Measurements from ENCODE around the gene ALX4.

ALX4 gene

DNA sequence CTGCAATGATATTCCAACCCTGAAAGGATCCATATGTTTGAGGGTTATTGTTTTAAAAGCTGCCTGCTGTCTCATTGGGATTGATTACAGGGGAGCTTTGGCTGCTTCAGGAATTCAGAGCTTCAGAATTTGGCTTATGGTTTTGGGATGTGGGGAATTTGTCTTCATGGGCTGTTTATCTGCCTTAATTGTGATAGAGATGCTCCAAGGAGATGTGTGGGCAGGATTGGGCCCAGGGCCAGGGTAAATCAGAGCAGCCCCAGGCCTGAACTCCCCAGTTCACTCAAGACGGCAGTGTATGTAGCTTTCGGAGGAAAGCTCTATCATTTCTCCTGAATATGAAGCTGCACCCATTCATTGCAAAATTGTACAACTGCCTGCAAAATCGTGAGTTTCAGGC, 88.5 kb downstream of the ALX4 start:
- TF ChIP-seq, protein P1, sequence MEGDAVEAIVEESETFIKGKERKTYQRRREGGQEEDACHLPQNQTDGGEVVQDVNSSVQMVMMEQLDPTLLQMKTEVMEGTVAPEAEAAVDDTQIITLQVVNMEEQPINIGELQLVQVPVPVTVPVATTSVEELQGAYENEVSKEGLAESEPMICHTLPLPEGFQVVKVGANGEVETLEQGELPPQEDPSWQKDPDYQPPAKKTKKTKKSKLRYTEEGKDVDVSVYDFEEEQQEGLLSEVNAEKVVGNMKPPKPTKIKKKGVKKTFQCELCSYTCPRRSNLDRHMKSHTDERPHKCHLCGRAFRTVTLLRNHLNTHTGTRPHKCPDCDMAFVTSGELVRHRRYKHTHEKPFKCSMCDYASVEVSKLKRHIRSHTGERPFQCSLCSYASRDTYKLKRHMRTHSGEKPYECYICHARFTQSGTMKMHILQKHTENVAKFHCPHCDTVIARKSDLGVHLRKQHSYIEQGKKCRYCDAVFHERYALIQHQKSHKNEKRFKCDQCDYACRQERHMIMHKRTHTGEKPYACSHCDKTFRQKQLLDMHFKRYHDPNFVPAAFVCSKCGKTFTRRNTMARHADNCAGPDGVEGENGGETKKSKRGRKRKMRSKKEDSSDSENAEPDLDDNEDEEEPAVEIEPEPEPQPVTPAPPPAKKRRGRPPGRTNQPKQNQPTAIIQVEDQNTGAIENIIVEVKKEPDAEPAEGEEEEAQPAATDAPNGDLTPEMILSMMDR (conservative IDR thresholded peaks at IDR 0.05; ENCODE audit: low read depth, low read length) = no peak
- Histone ChIP-seq H3K79me2 (ENCODE audit: insufficient read depth, low read depth) (no peaks in the 10 kb centered on the region), H3K4me2 (no peak overlapping the region), H3K36me3 (ENCODE audit: insufficient read depth) (no peaks in the 10 kb centered on the region), H3K27ac (no peak overlapping the region), H3K27me3 (ENCODE audit: insufficient read depth, low read depth) (no peaks in the 10 kb centered on the region), H3K4me3 (IDR thresholded peaks at IDR 0.05; ENCODE audit: insufficient read depth, low read depth, low read length) (no peak overlapping the region), H2AFZ (ENCODE audit: low read depth) (no peak overlapping the region), H3K9ac (no peak overlapping the region), H3K4me1 (ENCODE audit: low read depth, poor library complexity, severe bottlenecking) (peaks cover 34% of the 10 kb centered on the region), H4K20me1 (ENCODE audit: insufficient read depth) (no peaks in the 10 kb centered on the region)

DNA sequence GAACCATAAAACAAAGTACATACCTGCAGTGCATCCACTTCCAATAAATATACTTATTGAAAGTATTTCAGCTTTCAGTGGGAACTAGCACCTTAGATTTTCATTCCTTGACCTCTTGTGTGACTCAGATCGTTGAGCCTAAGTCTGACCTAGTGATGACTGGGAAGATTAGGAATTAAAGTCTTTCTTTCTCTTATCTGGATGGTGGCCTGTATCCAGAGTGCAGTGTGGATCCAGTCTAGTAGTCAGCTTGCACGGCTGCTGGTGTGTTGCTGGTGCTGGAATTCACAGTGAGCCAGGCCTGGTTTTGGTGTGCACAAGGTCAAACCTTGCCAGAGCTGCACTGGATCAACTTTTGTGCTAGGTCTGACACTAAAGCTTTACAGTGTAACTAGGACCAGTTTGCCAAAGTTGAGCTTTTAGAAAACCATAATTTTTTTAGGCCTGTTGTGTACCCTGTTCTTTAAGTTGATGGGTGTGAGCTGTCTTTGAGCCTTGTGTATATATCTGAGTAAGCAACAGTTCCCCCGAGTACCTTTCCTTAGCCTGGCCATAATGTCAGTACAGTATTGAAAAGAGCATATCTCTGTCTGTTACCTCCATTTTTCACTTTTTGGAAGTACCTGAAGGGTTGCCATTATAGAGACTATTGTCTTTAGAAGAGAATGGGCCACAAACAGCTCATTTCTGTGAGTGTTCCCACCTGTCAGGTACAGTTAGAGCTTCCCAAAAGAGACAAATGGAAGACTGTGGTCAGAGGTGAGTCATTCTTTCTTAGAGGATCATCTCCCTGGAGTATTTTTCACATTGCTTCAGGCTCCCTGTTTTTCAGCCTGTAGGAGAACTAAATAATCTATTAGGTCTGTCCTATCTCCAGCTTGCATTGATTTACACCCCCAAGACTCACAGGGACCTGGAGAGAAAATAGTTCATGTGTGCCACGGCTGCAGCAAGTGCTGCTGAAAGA, 89.8 kb downstream of the ALX4 start:
- TF ChIP-seq, protein P1 (conservative IDR thresholded peaks at IDR 0.05; ENCODE audit: low read depth, low read length) = no peak
- Histone ChIP-seq H3K4me3 (IDR thresholded peaks at IDR 0.05; ENCODE audit: insufficient read depth, low read depth, low read length) (no peak overlapping the region), H2AFZ (ENCODE audit: low read depth) (no peak overlapping the region), H3K36me3 (ENCODE audit: insufficient read depth) (no peaks in the 10 kb centered on the region), H3K4me2 (no peak overlapping the region), H3K4me1 (ENCODE audit: low read depth, poor library complexity, severe bottlenecking) (peaks cover 20% of the 10 kb centered on the region), H4K20me1 (ENCODE audit: insufficient read depth) (no peaks in the 10 kb centered on the region), H3K27me3 (ENCODE audit: insufficient read depth, low read depth) (no peaks in the 10 kb centered on the region), H3K9ac (no peak overlapping the region), H3K79me2 (ENCODE audit: insufficient read depth, low read depth) (no peaks in the 10 kb centered on the region), H3K27ac (no peak overlapping the region)

DNA sequence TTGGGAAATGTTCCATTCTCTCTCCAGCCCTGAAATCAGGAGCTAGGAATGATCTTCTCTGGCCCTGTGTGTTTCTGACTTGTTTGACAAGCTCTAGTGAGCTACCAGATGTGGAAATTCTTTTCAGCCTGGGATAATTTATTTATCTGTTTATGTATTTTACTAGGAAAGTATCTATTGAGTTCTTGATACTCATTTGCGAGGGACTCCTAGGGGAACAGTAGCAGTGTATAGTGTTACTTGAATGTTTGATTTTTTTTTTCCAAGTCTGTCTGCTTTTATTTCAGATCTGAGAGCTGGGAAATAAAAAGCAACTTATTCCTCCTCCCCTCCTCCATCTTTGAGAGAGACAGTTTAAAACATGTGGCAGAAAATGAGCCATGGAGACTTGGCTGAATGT, 92.5 kb downstream of the ALX4 start:
- TF ChIP-seq, protein P1 (conservative IDR thresholded peaks at IDR 0.05; ENCODE audit: low read depth, low read length) = no peak
- Histone ChIP-seq H3K4me3 (IDR thresholded peaks at IDR 0.05; ENCODE audit: insufficient read depth, low read depth, low read length) (no peak overlapping the region), H3K9ac (no peak overlapping the region), H2AFZ (ENCODE audit: low read depth) (no peak overlapping the region), H3K27ac (no peak overlapping the region), H3K4me1 (ENCODE audit: low read depth, poor library complexity, severe bottlenecking) (peaks cover 9% of the 10 kb centered on the region), H3K36me3 (ENCODE audit: insufficient read depth) (no peaks in the 10 kb centered on the region), H3K27me3 (ENCODE audit: insufficient read depth, low read depth) (no peaks in the 10 kb centered on the region), H3K79me2 (ENCODE audit: insufficient read depth, low read depth) (no peaks in the 10 kb centered on the region), H4K20me1 (ENCODE audit: insufficient read depth) (no peaks in the 10 kb centered on the region), H3K4me2 (no peak overlapping the region)

DNA sequence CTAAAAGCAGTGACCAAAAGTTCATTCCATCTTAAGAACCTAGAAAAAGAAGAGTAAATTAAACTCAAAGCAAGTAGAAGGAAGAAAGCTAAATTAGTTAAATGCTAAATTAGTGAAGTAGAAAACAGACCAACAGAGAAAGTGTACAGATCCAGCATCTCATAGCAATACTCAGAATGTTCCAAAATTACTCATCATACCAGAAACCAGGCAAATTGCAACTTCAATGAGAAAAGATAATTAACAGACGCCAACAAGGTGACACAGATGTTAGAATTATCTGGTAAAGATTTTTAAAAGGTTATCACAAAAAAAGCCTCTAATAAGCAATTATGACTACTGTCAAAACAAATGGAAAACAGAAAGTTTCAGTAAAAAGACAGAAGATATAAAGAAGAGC, 96.8 kb downstream of the ALX4 start:
- H3K36me3 ChIP-seq (ENCODE audit: insufficient read depth) = no peaks in the 10 kb centered on the region
- no peaks in the 10 kb centered on the region for H3K27me3 ChIP-seq (ENCODE audit: insufficient read depth, low read depth)
- H3K4me2 ChIP-seq = no peak overlapping the region
- no peak overlapping the region for H2AFZ ChIP-seq (ENCODE audit: low read depth)
- no peak overlapping the region for H3K9ac ChIP-seq
- TF ChIP-seq, protein P1 (conservative IDR thresholded peaks at IDR 0.05; ENCODE audit: low read depth, low read length) = no peak
- H3K4me1 ChIP-seq (ENCODE audit: low read depth, poor library complexity, severe bottlenecking) = no peaks in the 10 kb centered on the region
- H3K27ac ChIP-seq = no peak overlapping the region
- no peaks in the 10 kb centered on the region for H3K79me2 ChIP-seq (ENCODE audit: insufficient read depth, low read depth)
- H4K20me1 ChIP-seq (ENCODE audit: insufficient read depth) = no peaks in the 10 kb centered on the region
- H3K4me3 ChIP-seq (IDR thresholded peaks at IDR 0.05; ENCODE audit: insufficient read depth, low read depth, low read length) = no peak overlapping the region
